Measurements from ENCODE around the gene HAND2.

HAND2 gene

GRCh38 chr4:173535165-173535902 is 5.3 kb upstream of the HAND2 start:
- H3K27ac ChIP-seq (ENCODE audit: low read depth, low read length) = no peak overlapping the region
- no peak overlapping the region for H2AFZ ChIP-seq (ENCODE audit: low read depth, low read length, severe bottlenecking)
- no peak overlapping the region for H3K4me3 ChIP-seq (ENCODE audit: insufficient read depth, low read length, poor library complexity, severe bottlenecking)
- no peak overlapping the region for H3K9ac ChIP-seq (ENCODE audit: low read length)
- H3K4me2 ChIP-seq (ENCODE audit: low read depth, low read length, poor library complexity, severe bottlenecking) = no peak overlapping the region
- no peaks in the 10 kb centered on the region for H3K36me3 ChIP-seq (ENCODE audit: low read length)
- H3K9me2 ChIP-seq (replicated peaks; ENCODE audit: insufficient read depth, low read length) = no peaks in the 10 kb centered on the region
- no peaks in the 10 kb centered on the region for H3K79me2 ChIP-seq (ENCODE audit: insufficient read depth, low read length)
- no peaks in the 10 kb centered on the region for H3K27me3 ChIP-seq (ENCODE audit: low read length)
- H3K9me3 ChIP-seq (ENCODE audit: insufficient read depth, low read length) = no peaks in the 10 kb centered on the region
- H3F3A ChIP-seq (ENCODE audit: insufficient read depth) = no peaks in the 10 kb centered on the region
- H4K20me1 ChIP-seq (ENCODE audit: low read depth, low read length) = no peaks in the 10 kb centered on the region
- no peak for TF ChIP-seq EZH2phosphoT487 (conservative IDR thresholded peaks at IDR 0.05; ENCODE audit: low read length)
- TF ChIP-seq, protein P1, sequence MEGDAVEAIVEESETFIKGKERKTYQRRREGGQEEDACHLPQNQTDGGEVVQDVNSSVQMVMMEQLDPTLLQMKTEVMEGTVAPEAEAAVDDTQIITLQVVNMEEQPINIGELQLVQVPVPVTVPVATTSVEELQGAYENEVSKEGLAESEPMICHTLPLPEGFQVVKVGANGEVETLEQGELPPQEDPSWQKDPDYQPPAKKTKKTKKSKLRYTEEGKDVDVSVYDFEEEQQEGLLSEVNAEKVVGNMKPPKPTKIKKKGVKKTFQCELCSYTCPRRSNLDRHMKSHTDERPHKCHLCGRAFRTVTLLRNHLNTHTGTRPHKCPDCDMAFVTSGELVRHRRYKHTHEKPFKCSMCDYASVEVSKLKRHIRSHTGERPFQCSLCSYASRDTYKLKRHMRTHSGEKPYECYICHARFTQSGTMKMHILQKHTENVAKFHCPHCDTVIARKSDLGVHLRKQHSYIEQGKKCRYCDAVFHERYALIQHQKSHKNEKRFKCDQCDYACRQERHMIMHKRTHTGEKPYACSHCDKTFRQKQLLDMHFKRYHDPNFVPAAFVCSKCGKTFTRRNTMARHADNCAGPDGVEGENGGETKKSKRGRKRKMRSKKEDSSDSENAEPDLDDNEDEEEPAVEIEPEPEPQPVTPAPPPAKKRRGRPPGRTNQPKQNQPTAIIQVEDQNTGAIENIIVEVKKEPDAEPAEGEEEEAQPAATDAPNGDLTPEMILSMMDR (IDR thresholded peaks at IDR 0.05; ENCODE audit: insufficient read depth, low read length, poor library complexity, severe bottlenecking) = no peak

DNA sequence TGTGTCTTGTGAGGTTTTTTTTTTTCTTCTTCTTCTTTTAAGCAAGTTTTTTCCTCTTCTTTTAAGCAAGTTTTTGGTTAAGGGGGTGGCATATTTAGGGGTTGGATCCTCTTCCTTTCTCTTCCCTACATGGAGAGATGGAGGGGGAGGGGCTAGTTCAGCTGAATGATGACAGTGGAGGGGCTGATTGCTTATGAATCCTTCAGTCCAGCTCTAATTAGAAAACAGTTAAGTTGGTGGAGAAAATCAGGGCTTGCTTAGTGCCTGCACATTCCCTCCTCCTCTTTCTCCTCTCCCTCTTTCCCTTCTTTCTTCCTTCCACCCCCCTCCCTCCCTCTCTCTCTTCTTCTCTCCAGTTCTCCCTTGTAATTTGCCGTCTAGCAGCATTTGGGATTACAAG is 4.4 kb upstream of the HAND2 start:
- Histone ChIP-seq H3K79me2 (ENCODE audit: insufficient read depth, low read length) (no peaks in the 10 kb centered on the region), H3K4me3 (ENCODE audit: insufficient read depth, low read length, poor library complexity, severe bottlenecking) (no peak overlapping the region), H2AFZ (ENCODE audit: low read depth, low read length, severe bottlenecking) (no peak overlapping the region), H3K9ac (ENCODE audit: low read length) (no peak overlapping the region), H3K27ac (ENCODE audit: low read depth, low read length) (no peak overlapping the region), H3K27me3 (ENCODE audit: low read length) (no peaks in the 10 kb centered on the region), H4K20me1 (ENCODE audit: low read depth, low read length) (no peaks in the 10 kb centered on the region), H3K9me2 (replicated peaks; ENCODE audit: insufficient read depth, low read length) (no peaks in the 10 kb centered on the region), H3K36me3 (ENCODE audit: low read length) (no peaks in the 10 kb centered on the region), H3K4me2 (ENCODE audit: low read depth, low read length, poor library complexity, severe bottlenecking) (no peak overlapping the region), H3K9me3 (ENCODE audit: insufficient read depth, low read length) (no peaks in the 10 kb centered on the region), H3F3A (ENCODE audit: insufficient read depth) (no peaks in the 10 kb centered on the region)
- no peak for TF ChIP-seq EZH2phosphoT487 (conservative IDR thresholded peaks at IDR 0.05; ENCODE audit: low read length)
- TF ChIP-seq, protein P1 (IDR thresholded peaks at IDR 0.05; ENCODE audit: insufficient read depth, low read length, poor library complexity, severe bottlenecking) = no peak

DNA sequence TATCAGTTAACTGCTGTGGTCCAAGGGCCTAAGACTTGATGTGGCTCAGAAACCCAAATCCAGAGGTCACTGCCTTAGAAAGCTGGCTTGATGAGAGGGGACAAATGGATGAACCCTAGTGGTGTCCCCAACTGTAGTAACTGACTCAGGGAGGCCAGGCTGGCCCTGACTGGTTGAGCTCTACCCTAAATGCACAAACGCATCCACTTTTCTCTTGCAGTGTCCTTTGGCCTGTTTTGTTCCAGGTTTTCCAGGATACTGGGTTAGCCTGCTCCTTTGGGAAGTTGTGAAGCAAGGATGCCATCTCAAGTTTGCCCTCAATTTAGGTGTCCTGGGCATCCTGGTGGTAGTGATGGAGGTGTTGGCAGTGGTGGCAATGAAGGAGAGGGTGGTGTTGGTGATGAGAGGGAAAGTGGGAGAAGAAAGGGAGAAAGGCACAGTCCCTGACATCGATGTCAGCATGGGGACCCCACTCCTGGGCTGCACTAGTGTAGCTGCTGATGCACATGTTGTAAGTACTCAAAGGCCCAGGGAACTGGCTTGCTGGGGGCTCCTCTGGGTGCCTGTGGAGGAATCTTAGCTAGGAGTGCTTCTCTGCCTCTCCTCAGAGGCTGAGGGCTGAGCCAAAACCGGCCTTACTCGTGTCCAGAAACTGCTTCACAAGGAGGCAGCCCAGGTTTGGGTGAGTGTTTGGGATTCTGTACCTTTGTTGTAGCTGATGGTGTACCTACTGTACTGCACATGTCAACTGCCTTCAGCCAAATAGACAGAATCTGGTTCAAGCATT is 2.9 kb upstream of the HAND2 start:
- Histone ChIP-seq H3K4me3 (ENCODE audit: insufficient read depth, low read length, poor library complexity, severe bottlenecking) (no peak overlapping the region), H3K9me3 (ENCODE audit: insufficient read depth, low read length) (no peaks in the 10 kb centered on the region), H3K9ac (ENCODE audit: low read length) (no peak overlapping the region), H2AFZ (ENCODE audit: low read depth, low read length, severe bottlenecking) (no peak overlapping the region), H4K20me1 (ENCODE audit: low read depth, low read length) (no peaks in the 10 kb centered on the region), H3K79me2 (ENCODE audit: insufficient read depth, low read length) (no peaks in the 10 kb centered on the region), H3K9me2 (replicated peaks; ENCODE audit: insufficient read depth, low read length) (no peaks in the 10 kb centered on the region), H3F3A (ENCODE audit: insufficient read depth) (no peaks in the 10 kb centered on the region), H3K27ac (ENCODE audit: low read depth, low read length) (no peak overlapping the region), H3K27me3 (ENCODE audit: low read length) (no peaks in the 10 kb centered on the region), H3K4me2 (ENCODE audit: low read depth, low read length, poor library complexity, severe bottlenecking) (no peak overlapping the region), H3K36me3 (ENCODE audit: low read length) (no peaks in the 10 kb centered on the region)
- TF ChIP-seq, protein P1 (IDR thresholded peaks at IDR 0.05; ENCODE audit: insufficient read depth, low read length, poor library complexity, severe bottlenecking) = no peak
- no peak for TF ChIP-seq EZH2phosphoT487 (conservative IDR thresholded peaks at IDR 0.05; ENCODE audit: low read length)

All from SU-DHL-6 (cell line).